ENCODE results near the gene KLF7.

DNA sequence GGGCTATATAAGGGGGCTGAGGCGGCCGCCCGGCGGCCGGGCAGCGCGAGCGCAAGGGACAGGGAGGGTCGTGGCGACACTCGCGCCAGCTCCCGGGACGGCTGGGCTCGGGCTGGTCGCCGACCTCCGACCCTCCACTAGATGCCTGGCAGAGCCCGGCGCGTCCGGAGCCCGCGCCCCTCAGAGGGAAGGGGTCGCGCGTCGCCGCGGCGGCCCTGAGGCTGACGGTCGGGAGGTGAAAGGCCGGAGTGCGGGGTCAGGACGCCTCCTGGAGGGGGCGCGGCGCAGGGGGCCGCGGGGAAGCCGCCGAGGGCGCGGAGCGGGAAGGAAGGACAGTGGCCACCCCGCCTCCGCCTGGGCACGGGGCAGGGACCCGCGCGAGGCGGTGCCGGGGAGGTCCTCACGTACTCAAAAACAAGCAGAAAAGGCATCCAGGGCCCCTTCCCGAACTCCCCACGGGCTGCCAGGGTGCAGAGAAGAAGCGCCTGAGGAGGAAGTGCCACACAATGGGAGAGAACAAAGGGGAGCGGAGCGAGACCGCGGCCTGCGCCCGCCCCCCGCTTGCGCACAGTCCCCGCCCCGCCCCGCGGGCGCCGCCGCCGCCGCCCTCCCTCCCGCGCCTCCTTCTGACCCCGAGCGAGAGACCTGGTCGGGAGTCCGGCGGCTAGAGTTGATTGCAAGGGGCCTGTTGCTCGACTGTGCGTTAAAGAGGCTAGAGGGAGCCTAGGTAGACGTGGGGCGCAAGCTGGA lies 776 bp upstream of the KLF7 start:
- TF ChIP-seq, protein P1, sequence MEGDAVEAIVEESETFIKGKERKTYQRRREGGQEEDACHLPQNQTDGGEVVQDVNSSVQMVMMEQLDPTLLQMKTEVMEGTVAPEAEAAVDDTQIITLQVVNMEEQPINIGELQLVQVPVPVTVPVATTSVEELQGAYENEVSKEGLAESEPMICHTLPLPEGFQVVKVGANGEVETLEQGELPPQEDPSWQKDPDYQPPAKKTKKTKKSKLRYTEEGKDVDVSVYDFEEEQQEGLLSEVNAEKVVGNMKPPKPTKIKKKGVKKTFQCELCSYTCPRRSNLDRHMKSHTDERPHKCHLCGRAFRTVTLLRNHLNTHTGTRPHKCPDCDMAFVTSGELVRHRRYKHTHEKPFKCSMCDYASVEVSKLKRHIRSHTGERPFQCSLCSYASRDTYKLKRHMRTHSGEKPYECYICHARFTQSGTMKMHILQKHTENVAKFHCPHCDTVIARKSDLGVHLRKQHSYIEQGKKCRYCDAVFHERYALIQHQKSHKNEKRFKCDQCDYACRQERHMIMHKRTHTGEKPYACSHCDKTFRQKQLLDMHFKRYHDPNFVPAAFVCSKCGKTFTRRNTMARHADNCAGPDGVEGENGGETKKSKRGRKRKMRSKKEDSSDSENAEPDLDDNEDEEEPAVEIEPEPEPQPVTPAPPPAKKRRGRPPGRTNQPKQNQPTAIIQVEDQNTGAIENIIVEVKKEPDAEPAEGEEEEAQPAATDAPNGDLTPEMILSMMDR (IDR thresholded peaks at IDR 0.05 in 2 of 3, conservative IDR thresholded peaks at IDR 0.05 in 1 of 3; ENCODE audit: insufficient read depth in 2 of 3, low read depth in 1 of 3, low read length in 3 of 3): no peak
- TF ChIP-seq POLR2A (conservative IDR thresholded peaks at IDR 0.05) (no peak), CBFB (CRISPR knock-in tag; IDR thresholded peaks at IDR 0.05) (no peak), POLR2AphosphoS5 (IDR thresholded peaks at IDR 0.05; ENCODE audit: control insufficient read depth, insufficient read depth, low read depth, low read length) (no peak), ZNF668 (CRISPR knock-in tag; IDR thresholded peaks at IDR 0.05) (no peak), ZFP30 (CRISPR knock-in tag; IDR thresholded peaks at IDR 0.05; ENCODE audit: borderline replicate concordance) (no peak), ERF (CRISPR knock-in tag; IDR thresholded peaks at IDR 0.05) (no peak), TOE1 (IDR thresholded peaks at IDR 0.05; ENCODE audit: borderline replicate concordance) (no peak), TOE1 (CRISPR knock-in tag; IDR thresholded peaks at IDR 0.05; ENCODE audit: borderline replicate concordance, low read depth) (no peak), CHD2 (IDR thresholded peaks at IDR 0.05; ENCODE audit: low read depth, low read length) (no peak), TRIM24 (IDR thresholded peaks at IDR 0.05) (no peak)
- TF ChIP-seq, protein P2, sequence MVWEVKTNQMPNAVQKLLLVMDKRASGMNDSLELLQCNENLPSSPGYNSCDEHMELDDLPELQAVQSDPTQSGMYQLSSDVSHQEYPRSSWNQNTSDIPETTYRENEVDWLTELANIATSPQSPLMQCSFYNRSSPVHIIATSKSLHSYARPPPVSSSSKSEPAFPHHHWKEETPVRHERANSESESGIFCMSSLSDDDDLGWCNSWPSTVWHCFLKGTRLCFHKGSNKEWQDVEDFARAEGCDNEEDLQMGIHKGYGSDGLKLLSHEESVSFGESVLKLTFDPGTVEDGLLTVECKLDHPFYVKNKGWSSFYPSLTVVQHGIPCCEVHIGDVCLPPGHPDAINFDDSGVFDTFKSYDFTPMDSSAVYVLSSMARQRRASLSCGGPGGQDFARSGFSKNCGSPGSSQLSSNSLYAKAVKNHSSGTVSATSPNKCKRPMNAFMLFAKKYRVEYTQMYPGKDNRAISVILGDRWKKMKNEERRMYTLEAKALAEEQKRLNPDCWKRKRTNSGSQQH (CRISPR knock-in tag; IDR thresholded peaks at IDR 0.05): no peak
- TF ChIP-seq, protein P3, sequence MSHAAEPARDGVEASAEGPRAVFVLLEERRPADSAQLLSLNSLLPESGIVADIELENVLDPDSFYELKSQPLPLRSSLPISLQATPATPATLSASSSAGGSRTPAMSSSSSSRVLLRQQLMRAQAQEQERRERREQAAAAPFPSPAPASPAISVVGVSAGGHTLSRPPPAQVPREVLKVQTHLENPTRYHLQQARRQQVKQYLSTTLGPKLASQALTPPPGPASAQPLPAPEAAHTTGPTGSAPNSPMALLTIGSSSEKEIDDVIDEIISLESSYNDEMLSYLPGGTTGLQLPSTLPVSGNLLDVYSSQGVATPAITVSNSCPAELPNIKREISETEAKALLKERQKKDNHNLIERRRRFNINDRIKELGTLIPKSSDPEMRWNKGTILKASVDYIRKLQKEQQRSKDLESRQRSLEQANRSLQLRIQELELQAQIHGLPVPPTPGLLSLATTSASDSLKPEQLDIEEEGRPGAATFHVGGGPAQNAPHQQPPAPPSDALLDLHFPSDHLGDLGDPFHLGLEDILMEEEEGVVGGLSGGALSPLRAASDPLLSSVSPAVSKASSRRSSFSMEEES (CRISPR knock-in tag; IDR thresholded peaks at IDR 0.05): no peak
